Measurements from ENCODE around the gene EFEMP2. TPM values are rescaled to one million over a fixed set of nuclear protein-coding genes. Genes with fewer than 3 reads are reported as not detected.
"Not testable (repeated sequence)": the region's sequence is repeated elsewhere in the genome, so short reads cannot be mapped to it uniquely, and the experiment has no call there.

Gene EFEMP2
- total RNA-seq, 1 donor from 2014 or later, result 95.2 TPM

DNA sequence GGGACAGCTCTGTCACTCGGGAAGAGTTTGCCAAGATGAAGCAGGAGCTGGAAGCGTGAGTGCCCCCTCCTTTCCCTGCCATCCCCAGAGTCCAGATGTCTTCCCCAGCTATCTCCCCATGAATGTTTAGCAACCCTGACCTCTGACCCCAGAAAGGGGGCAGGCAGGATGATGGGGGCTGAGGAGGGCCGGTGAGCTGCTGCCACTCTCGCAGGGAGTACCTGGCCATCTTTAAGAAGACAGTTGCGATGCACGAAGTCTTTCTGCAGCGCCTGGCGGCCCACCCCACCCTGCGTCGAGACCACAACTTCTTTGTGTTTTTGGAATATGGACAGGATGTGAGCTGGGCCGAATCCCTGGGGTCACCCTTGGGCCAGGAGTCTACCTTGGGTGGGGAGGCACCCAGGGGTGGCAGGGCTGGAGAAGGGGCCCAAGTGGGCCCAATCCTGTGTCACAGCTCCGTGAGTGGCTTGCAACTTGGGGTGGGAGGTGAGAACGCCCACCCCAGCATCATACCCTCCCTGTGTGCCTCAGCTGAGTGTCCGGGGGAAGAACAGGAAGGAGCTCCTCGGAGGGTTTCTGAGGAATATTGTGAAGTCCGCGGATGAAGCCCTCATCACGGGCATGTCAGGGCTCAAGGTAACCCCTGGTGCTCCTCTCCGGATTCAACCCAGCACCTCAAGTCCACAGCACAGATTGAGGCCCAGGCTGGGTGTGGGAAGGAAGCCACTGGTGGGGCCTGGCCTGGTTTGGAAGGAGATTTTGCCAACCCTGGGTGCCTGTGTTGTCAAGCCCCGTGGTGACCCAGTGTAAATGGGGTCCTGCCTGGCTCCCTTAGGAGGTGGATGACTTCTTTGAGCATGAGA lies 22.1 kb downstream of the EFEMP2 start:
- intact Hi-C loops (cut with micrococcal nuclease), result no loop called here
- ATAC-seq, result no peak
- DNase-seq, result no peak

DNA sequence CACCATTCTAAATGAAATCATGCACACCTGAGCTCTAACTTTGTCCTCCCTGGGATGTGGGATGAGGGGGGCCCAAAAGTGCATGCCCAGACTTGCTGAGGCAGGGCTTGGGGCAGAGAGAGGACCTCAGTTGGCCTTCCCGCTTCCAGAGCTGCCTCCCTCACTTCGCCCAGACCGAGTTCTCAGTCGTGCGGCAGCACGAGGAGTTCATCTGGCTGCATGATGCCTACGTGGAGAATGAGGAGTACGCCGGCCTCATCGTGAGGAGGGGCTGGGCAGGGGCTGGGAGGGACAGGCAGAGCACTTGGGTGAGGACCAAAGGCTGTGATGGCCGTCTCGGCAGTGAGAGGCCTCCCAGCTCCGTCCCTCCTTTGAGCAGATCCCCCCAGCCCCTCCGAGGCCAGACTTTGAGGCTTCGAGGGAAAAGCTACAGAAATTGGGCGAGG lies 22.8 kb downstream of the EFEMP2 start:
- DNase-seq (no peak), ATAC-seq (no peak)
- intact Hi-C loops (cut with micrococcal nuclease), result no loop called here

DNA sequence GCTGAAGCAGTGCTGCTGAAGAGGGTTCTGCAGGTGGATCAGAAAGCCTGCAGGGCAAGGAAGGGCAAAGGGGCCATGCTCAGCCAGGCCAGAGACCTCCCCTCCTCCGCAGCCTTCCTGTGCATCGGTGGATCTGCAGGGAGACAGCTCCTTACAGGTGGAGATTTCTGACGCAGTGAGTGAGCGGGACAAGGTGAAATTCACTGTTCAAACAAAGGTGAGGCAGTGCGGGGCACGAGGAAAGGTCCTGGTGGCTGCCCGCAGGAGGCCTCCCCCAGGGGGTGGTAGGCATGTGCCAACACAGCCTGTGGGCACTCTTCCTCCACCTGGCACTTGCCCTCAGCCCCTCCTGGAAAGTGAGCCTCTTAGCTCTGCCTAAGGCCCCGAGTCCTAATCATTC lies 23.2 kb downstream of the EFEMP2 start:
- ATAC-seq, result no peak
- intact Hi-C loops (cut with micrococcal nuclease), result no loop called here
- DNase-seq, result no peak

- ATAC-seq; intact Hi-C loops (cut with micrococcal nuclease); DNase-seq: not testable (repeated sequence)
Measured at GRCh38 chr11:65848693-65849092, 23.9 kb downstream of the EFEMP2 start.

- intact Hi-C loops (cut with micrococcal nuclease), result no loop called here
- ATAC-seq (no peak), DNase-seq (no peak)
Measured at GRCh38 chr11:65847746-65848145, 24.9 kb downstream of the EFEMP2 start.

GRCh38 chr11:65844231-65844872 lies 28.2 kb downstream of the EFEMP2 start:
- intact Hi-C loops (cut with micrococcal nuclease), result no loop called here
- DNase-seq (no peak), ATAC-seq (no peak)

- intact Hi-C loops (cut with micrococcal nuclease), result no loop called here
- no peak for DNase-seq
- no peak for ATAC-seq
Measured at GRCh38 chr11:65843811-65844210, 28.8 kb downstream of the EFEMP2 start.

- DNase-seq, result no peak
- no peak for ATAC-seq
- intact Hi-C loops (cut with micrococcal nuclease), result no loop called here
Measured at GRCh38 chr11:65842144-65842543, 30.5 kb downstream of the EFEMP2 start.

DNA sequence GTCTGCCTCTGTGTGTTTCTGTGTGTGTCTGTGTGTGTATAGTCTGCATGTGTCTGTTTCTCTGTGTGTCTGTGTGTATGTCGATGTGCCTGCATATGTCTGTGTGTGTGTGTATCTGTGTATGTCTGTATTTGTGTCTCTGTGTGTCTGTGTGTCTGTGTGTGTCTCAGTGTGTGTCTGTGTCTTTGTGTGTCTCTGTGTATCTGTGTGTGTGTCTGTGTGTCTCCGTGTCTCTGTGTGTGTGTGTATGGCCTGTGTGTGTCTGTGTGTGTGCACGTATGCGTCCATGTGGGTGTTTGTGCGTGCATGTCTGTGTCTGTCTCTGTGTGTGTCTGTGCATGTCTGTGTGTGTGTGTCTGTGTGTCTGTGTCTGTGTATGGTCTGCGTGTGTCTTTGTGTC lies 38.4 kb downstream of the EFEMP2 start:
- intact Hi-C loops (cut with micrococcal nuclease), result no loop called here
- ATAC-seq (no peak), DNase-seq (no peak)

- DNase-seq (peak; percentile 97), ATAC-seq (peak; percentile 100)
- intact Hi-C loops (cut with micrococcal nuclease), result no loop called here
Measured at GRCh38 chr11:65833297-65834030, 39.1 kb downstream of the EFEMP2 start, which contains the start of gene SNX32. Gene SNX32, plus strand, starts transcription at chr11:65833963. Its CDS starts 103 bp downstream, at chr11:65834066.

- DNase-seq; intact Hi-C loops (cut with micrococcal nuclease); ATAC-seq: not testable (repeated sequence)
Measured at GRCh38 chr11:65832231-65832630, 40.4 kb downstream of the EFEMP2 start.

- ATAC-seq (no peak), DNase-seq (no peak)
- intact Hi-C loops (cut with micrococcal nuclease), result loop anchor here (10.0 kb wide), 1 partner anchor 125 kb away; no protein-coding TSS in a partner anchor
Measured at GRCh38 chr11:65829459-65829858, 43.1 kb downstream of the EFEMP2 start.

- DNase-seq (no peak), ATAC-seq (no peak)
- intact Hi-C loops (cut with micrococcal nuclease), result loop anchor here (10.0 kb wide), 1 partner anchor 122 kb away; no protein-coding TSS in a partner anchor
Measured at GRCh38 chr11:65826984-65827735, 45.4 kb downstream of the EFEMP2 start.

- ATAC-seq (no peak), DNase-seq (no peak)
- intact Hi-C loops (cut with micrococcal nuclease), result loop anchor here (10.0 kb wide), 1 partner anchor 118 kb away; no protein-coding TSS in a partner anchor
Measured at GRCh38 chr11:65822776-65823528, 49.6 kb downstream of the EFEMP2 start.

DNA sequence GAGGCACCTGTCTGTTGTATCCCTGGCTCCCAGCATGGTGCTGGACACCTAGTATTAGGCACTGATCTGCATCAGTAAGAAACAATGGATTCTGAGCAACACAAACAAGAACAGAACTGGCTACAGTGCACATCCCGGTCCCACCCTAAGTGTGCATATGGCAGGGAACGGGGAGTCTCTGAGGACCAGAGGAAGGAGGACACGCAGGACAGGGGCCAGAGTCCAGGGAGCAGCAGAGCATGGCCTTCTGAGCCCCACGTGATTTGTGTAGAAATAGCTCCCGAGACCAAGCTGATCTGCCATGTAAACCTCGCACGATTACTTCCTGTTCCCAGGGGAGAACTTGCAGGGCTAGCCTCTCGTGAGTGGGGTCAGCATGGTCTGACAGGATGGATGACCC lies 51.5 kb downstream of the EFEMP2 start:
- ATAC-seq, result no peak
- intact Hi-C loops (cut with micrococcal nuclease), result loop anchor here (10.0 kb wide), 1 partner anchor 116 kb away; no protein-coding TSS in a partner anchor
- DNase-seq, result no peak

- peak; percentile 99 for ATAC-seq
- intact Hi-C loops (cut with micrococcal nuclease), result no loop called here
- peak; percentile 98 for DNase-seq
Measured at GRCh38 chr11:65817835-65818680, 54.5 kb downstream of the EFEMP2 start.

DNA sequence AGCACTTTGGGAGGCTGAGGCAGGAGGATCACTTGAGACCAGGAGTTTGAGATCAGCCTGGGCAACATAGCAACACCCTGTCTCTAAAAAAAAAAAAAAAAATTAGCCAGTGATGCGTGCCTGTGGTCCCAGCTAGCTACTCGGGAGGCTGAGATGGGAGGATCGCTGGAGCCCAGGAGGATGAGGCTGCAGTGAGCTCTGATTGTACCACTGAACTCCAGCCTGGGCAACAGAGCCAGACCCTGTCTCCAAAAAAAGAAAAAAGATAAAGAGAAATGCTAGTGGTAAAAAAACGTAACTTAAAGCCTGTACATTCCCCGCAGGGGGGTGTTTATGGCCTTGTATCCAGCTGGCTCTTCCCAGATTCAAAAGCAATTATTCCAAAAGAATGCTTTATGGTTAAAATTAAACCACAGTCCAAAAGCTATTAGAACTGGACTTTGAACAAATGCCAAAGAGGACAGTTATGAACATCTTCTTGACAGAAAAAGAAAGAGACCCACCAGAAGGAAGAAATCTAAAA lies 55.2 kb downstream of the EFEMP2 start:
- ATAC-seq (no peak), DNase-seq (no peak)
- intact Hi-C loops (cut with micrococcal nuclease), result no loop called here

Measured in left ventricle myocardium superior (tissue), 1 donor.